IMR-90 (cell line): ENCODE measurements around the gene PF4V1. TPM values are rescaled to one million over a fixed set of nuclear protein-coding genes. Genes with fewer than 3 reads are reported as not detected.

ENCODE experiments used
- ATAC-seq: fragments of 200-7000 bp; cut with Tn5 transposase; 2 replicates; pipeline ENCODE4 v1.9.1; 2020; ENCODE audit warnings: low read depth, mild to moderate bottlenecking, moderate library complexity
- BruUV-seq: library from RNA; stranded (reverse); fragments of 400-500 nt; replicated peaks from 2 replicates; lab custom pipeline; 2021; lab: Mats Ljungman, UMichigan
- CTCF ChIA-PET: fragments of 300-600 bp; formaldehyde crosslinking; extraction: SDS; loops from one replicate; lab custom pipeline; 2021; ENCODE audit warnings: antibody characterized with exemption; lab: Yijun Ruan, JAX
- POLR2A ChIA-PET: fragments of 300-600 bp; sonication (Branson Sonifier 250); formaldehyde crosslinking; loops from one replicate; lab custom pipeline; 2022; ENCODE audit warnings: antibody characterized with exemption; ENCODE audit not compliant: unreplicated experiment; lab: Charles Lee
- DNase-seq: peaks from one replicate; pipeline ENCODE4 v3.0.0; 2013
- H2AFZ ChIP-seq: replicated peaks from 2 replicates; pipeline ENCODE3; 2013; ENCODE audit warnings: low read length, mild to moderate bottlenecking; ENCODE audit not compliant: poor library complexity
- H2AK5ac ChIP-seq: 2 replicates; pipeline ENCODE4 v1.6.1; 2013; ENCODE audit warnings: low read depth, low read length, inconsistent platforms
- H2AK9ac ChIP-seq: replicated peaks from 2 replicates; pipeline ENCODE3; 2013; ENCODE audit warnings: mild to moderate bottlenecking, low read depth, low read length, moderate library complexity; ENCODE audit not compliant: poor library complexity
- H2BK120ac ChIP-seq: 2 replicates; pipeline ENCODE4 v1.6.1; 2013; ENCODE audit warnings: low read depth, low read length, inconsistent platforms
- H2BK15ac ChIP-seq: 3 replicates; pipeline ENCODE4 v1.6.1; 2013; ENCODE audit warnings: low read depth, low read length, inconsistent platforms
- H2BK20ac ChIP-seq: 2 replicates; pipeline ENCODE4 v1.6.1; 2013; ENCODE audit warnings: low read depth, mild to moderate bottlenecking, inconsistent platforms, low read length, moderate library complexity
- H2BK5ac ChIP-seq: 2 replicates; pipeline ENCODE4 v1.6.1; 2013; ENCODE audit warnings: mild to moderate bottlenecking, low read depth, low read length, inconsistent platforms; ENCODE audit not compliant: poor library complexity, severe bottlenecking
- H3K14ac ChIP-seq: replicated peaks from 2 replicates; pipeline ENCODE4 v1.6.1; 2013; ENCODE audit warnings: low read depth, low read length, inconsistent platforms
- H3K18ac ChIP-seq: 2 replicates; pipeline ENCODE4 v1.6.1; 2013; ENCODE audit warnings: low read depth, low read length, control low read depth
- H3K23ac ChIP-seq: 2 replicates; pipeline ENCODE4 v1.6.1; 2013; ENCODE audit warnings: low read depth, low read length, inconsistent platforms
- H3K27ac ChIP-seq: 2 replicates; pipeline ENCODE4 v1.5.1; 2013; ENCODE audit warnings: mild to moderate bottlenecking, control low read depth, low read length; ENCODE audit not compliant: insufficient read depth
- H3K27me3 ChIP-seq: 2 replicates; pipeline ENCODE4 v1.6.1; 2013; ENCODE audit warnings: low read length; ENCODE audit not compliant: control insufficient read depth, insufficient read depth
- H3K36me3 ChIP-seq: 2 replicates; pipeline ENCODE4 v1.6.1; 2013; ENCODE audit warnings: low read length, mixed read lengths; ENCODE audit not compliant: control insufficient read depth, insufficient read depth
- H3K4ac ChIP-seq: 2 replicates; pipeline ENCODE4 v1.6.1; 2013; ENCODE audit warnings: low read depth, low read length, inconsistent platforms
- H3K4me1 ChIP-seq: 2 replicates; pipeline ENCODE4 v1.6.1; 2013; ENCODE audit warnings: low read length, mixed read lengths; ENCODE audit not compliant: control insufficient read depth, insufficient read depth
- H3K4me2 ChIP-seq: 2 replicates; pipeline ENCODE4 v1.6.1; 2013; ENCODE audit warnings: low read depth, mild to moderate bottlenecking, control low read depth, low read length, moderate library complexity
- H3K4me3 ChIP-seq: 2 replicates; pipeline ENCODE4 v1.5.1; 2013; ENCODE audit warnings: low read depth, mild to moderate bottlenecking, control low read depth, low read length, moderate library complexity; ENCODE audit not compliant: insufficient read depth
- H3K56ac ChIP-seq: 2 replicates; pipeline ENCODE4 v1.6.1; 2013; ENCODE audit warnings: low read length, inconsistent platforms; ENCODE audit not compliant: insufficient read depth; ENCODE audit errors: extremely low read depth
- H3K79me1 ChIP-seq, 2 experiments: 2 replicates each; pipeline ENCODE4 v1.6.1; 2013; ENCODE audit warnings: low read length in 2 of 2, inconsistent platforms in 1 of 2, low read depth in 1 of 2
- H3K9ac ChIP-seq: 2 replicates; pipeline ENCODE4 v1.6.1; 2013; ENCODE audit warnings: low read depth, low read length, control low read depth
- H3K9me1 ChIP-seq: 2 replicates; pipeline ENCODE4 v1.6.1; 2013; ENCODE audit warnings: low read length, inconsistent platforms; ENCODE audit not compliant: insufficient read depth
- H3K9me3 ChIP-seq: 2 replicates; pipeline ENCODE4 v1.6.1; 2013; ENCODE audit warnings: low read length; ENCODE audit not compliant: control insufficient read depth, insufficient read depth
- H4K20me1 ChIP-seq: 2 replicates; pipeline ENCODE4 v1.6.1; 2013; ENCODE audit warnings: low read length, inconsistent platforms; ENCODE audit not compliant: insufficient read depth
- H4K5ac ChIP-seq: 2 replicates; pipeline ENCODE4 v1.6.1; 2013; ENCODE audit warnings: mild to moderate bottlenecking, low read depth, low read length, control low read depth
- H4K8ac ChIP-seq, 2 experiments: 2 replicates each; pipeline ENCODE4 v1.6.1; 2013; ENCODE audit warnings: low read depth in 2 of 2, low read length in 2 of 2, control low read depth in 1 of 2, inconsistent platforms in 1 of 2
- H4K91ac ChIP-seq: 2 replicates; pipeline ENCODE4 v1.6.1; 2013; ENCODE audit warnings: low read depth, low read length, inconsistent platforms; ENCODE audit not compliant: insufficient read depth
- BHLHE40 ChIP-seq: fragments of 150-350 bp; IDR thresholded peaks from 2 replicates; pipeline ENCODE4 v1.6.1; 2016; ENCODE audit warnings: mild to moderate bottlenecking, low read depth, low read length
- CEBPB ChIP-seq: IDR thresholded peaks from 2 replicates; pipeline ENCODE4 v1.6.1; 2012; ENCODE audit warnings: low read depth, low read length, improper control_type of control experiment
- CHD1 ChIP-seq: IDR thresholded peaks from 2 replicates; pipeline ENCODE4 v1.6.1; 2012; ENCODE audit warnings: low read depth, low read length, improper control_type of control experiment
- FOS ChIP-seq: fragments of 150-350 bp; IDR thresholded peaks from 2 replicates; pipeline ENCODE4 v1.6.1; 2016; ENCODE audit warnings: low read depth, low read length
- MAFK ChIP-seq: IDR thresholded peaks from 2 replicates; pipeline ENCODE4 v1.6.1; 2012; ENCODE audit warnings: low read depth, low read length, improper control_type of control experiment
- MAZ ChIP-seq: IDR thresholded peaks from 2 replicates; pipeline ENCODE4 v1.6.1; 2012; ENCODE audit warnings: low read depth, mild to moderate bottlenecking, low read length, improper control_type of control experiment, moderate library complexity, borderline replicate concordance
- MXI1 ChIP-seq: IDR thresholded peaks from 2 replicates; pipeline ENCODE4 v1.6.1; 2012; ENCODE audit warnings: low read depth, mild to moderate bottlenecking, low read length, moderate library complexity, borderline replicate concordance
- NFE2L2 ChIP-seq: fragments of 150-350 bp; IDR thresholded peaks from 2 replicates; pipeline ENCODE4 v1.6.1; 2016; ENCODE audit warnings: low read depth, mild to moderate bottlenecking, low read length
- POLR2A ChIP-seq: IDR thresholded peaks from 2 replicates; pipeline ENCODE4 v1.6.1; 2012; ENCODE audit warnings: mild to moderate bottlenecking, low read depth, low read length
- RAD21 ChIP-seq: IDR thresholded peaks from 2 replicates; pipeline ENCODE4 v1.6.1; 2012; ENCODE audit warnings: low read length, improper control_type of control experiment
- RCOR1 ChIP-seq: IDR thresholded peaks from 2 replicates; pipeline ENCODE4 v1.6.1; 2012; ENCODE audit warnings: mild to moderate bottlenecking, low read length, improper control_type of control experiment; ENCODE audit not compliant: insufficient replicate concordance
- RFX5 ChIP-seq: IDR thresholded peaks from 2 replicates; pipeline ENCODE4 v1.8.0; 2012; ENCODE audit warnings: low read depth, mild to moderate bottlenecking, low read length, moderate library complexity
- SMC3 ChIP-seq: fragments of 150-350 bp; IDR thresholded peaks from 2 replicates; pipeline ENCODE4 v1.6.1; 2016; ENCODE audit warnings: low read depth, mild to moderate bottlenecking, antibody characterized with exemption, low read length, moderate library complexity
- USF2 ChIP-seq: fragments of 150-350 bp; IDR thresholded peaks from 2 replicates; pipeline ENCODE4 v1.6.1; 2017; ENCODE audit warnings: mild to moderate bottlenecking, antibody characterized with exemption, low read length, low read depth
- WGBS, 2 experiments: methylation state at CpG; one replicate each; pipeline versions ENCODE4 v1.1.5 to v1.1.7; 2013; ENCODE audit warnings: missing lambda C conversion rate in 2 of 2; ENCODE audit not compliant: insufficient read length in 1 of 2; ENCODE audit errors: extremely low coverage in 2 of 2; 5-methylcytosine and 5-hydroxymethylcytosine counted together
- dilution Hi-C: fragments of 300-500 bp; cut with HindIII; formaldehyde crosslinking; loops from one replicate; pipeline ENCODE4 v1.14.3; 2018; ENCODE audit warnings: low sequenced_read_pairs; ENCODE audit not compliant: unreplicated experiment
- in situ Hi-C: fragments of 300-500 bp; cut with MboI; formaldehyde crosslinking; loops from 3 replicates; pipeline ENCODE4 v1.14.3; 2019; ENCODE audit warnings: low sequenced_read_pairs, inconsistent platforms, mixed read lengths
- intact Hi-C: fragments of 100-400 bp; cut with micrococcal nuclease; formaldehyde crosslinking; loops from 2 replicates; pipeline ENCODE4 v1.10.0; 2022
- polyA plus RNA-seq, 3 experiments: library from polyadenylated mRNA; depleted of rRNA; stranded (reverse); fragments of >200 nt; gene quantifications; 2 replicates each; pipeline ENCODE4 v1.2.3, GENCODE V29; 2012; ENCODE audit warnings: low replicate concordance in 1 of 3
- total RNA-seq: library from RNA; depleted of rRNA; stranded (reverse); fragments of >200 nt; gene quantifications from 2 replicates; pipeline ENCODE4 v1.2.3, GENCODE V29; 2012
- TF ChIP-seq, protein P1 (sequence below): fragments of 150-350 bp; IDR thresholded peaks from 2 replicates; pipeline ENCODE4 v1.6.1; 2016; ENCODE audit warnings: low read depth, mild to moderate bottlenecking, low read length, moderate library complexity, borderline replicate concordance
- TF ChIP-seq, protein P2 (sequence below): conservative IDR thresholded peaks from 2 replicates; pipeline ENCODE4 v1.5.1; 2012; ENCODE audit warnings: mild to moderate bottlenecking, low read depth, low read length, improper control_type of control experiment

The PF4V1 gene
- total and polyA plus RNA-seq, 2 of the 4 experiments (the other 2 are of a cell fraction), result not detected

GRCh38 chr4:73817341-73817740, 35.8 kb upstream of the PF4V1 start:
- ATAC-seq (no peak), DNase-seq (no peak)
- no peak overlapping the region for H2BK5ac ChIP-seq
- no CpG with 5 or more reads among the region's 1 CpG for WGBS, 2 experiments
- no peak overlapping the region for H2BK120ac ChIP-seq
- H3K14ac ChIP-seq, result no peak overlapping the region
- H3K9me1 ChIP-seq, result no peaks in the 10 kb centered on the region
- POLR2A ChIA-PET, result no interaction called here
- intact Hi-C loops (loop anchor here (5.0 kb wide), 1 partner anchor 40 kb away; no protein-coding TSS in a partner anchor), dilution Hi-C loops (no loop called here), in situ Hi-C loops (no loop called here)
- H3K18ac ChIP-seq, result no peak overlapping the region
- H2BK20ac ChIP-seq, result no peak overlapping the region; the same call in 1 of the 2 replicates
- H3K56ac ChIP-seq, result no peak overlapping the region
- CTCF ChIA-PET, result no interaction called here
- H3K27me3 ChIP-seq, result no peaks in the 10 kb centered on the region; the same call in 1 of the 2 replicates
- H2AK9ac ChIP-seq, result no peak overlapping the region
- no peaks in the 10 kb centered on the region for H3K9me3 ChIP-seq
- no peak overlapping the region for H4K8ac ChIP-seq
- no peak overlapping the region for H3K4me2 ChIP-seq
- H2AK5ac ChIP-seq, result no peak overlapping the region; the same call in 1 of the 2 replicates
- no peak overlapping the region for H3K4ac ChIP-seq
- H3K9ac ChIP-seq, result no peak overlapping the region
- no peak overlapping the region for H3K23ac ChIP-seq
- H3K36me3 ChIP-seq, result no peaks in the 10 kb centered on the region
- no peak overlapping the region for H2AFZ ChIP-seq
- H3K79me1 ChIP-seq, result no peaks in the 10 kb centered on the region
- H3K27ac ChIP-seq, result no peak overlapping the region
- no peak overlapping the region for H4K5ac ChIP-seq
- H4K91ac ChIP-seq, result no peak overlapping the region
- no peak overlapping the region for H2BK15ac ChIP-seq
- no peaks in the 10 kb centered on the region for H4K20me1 ChIP-seq
- 0 out of 2 replicates have a peak, but pooled peaks cover 1% of the 10 kb centered on the region for H3K4me1 ChIP-seq
- TF ChIP-seq NFE2L2 (no peak), FOS (no peak), MAZ (no peak), CHD1 (no peak), CEBPB (no peak), RCOR1 (no peak), USF2 (no peak), RAD21 (no peak), SMC3 (no peak), MAFK (no peak), RFX5 (no peak), BHLHE40 (no peak), MXI1 (no peak), POLR2A (no peak)
- TF ChIP-seq, protein P1, sequence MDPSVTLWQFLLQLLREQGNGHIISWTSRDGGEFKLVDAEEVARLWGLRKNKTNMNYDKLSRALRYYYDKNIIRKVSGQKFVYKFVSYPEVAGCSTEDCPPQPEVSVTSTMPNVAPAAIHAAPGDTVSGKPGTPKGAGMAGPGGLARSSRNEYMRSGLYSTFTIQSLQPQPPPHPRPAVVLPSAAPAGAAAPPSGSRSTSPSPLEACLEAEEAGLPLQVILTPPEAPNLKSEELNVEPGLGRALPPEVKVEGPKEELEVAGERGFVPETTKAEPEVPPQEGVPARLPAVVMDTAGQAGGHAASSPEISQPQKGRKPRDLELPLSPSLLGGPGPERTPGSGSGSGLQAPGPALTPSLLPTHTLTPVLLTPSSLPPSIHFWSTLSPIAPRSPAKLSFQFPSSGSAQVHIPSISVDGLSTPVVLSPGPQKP, result no peak
- TF ChIP-seq, protein P2, sequence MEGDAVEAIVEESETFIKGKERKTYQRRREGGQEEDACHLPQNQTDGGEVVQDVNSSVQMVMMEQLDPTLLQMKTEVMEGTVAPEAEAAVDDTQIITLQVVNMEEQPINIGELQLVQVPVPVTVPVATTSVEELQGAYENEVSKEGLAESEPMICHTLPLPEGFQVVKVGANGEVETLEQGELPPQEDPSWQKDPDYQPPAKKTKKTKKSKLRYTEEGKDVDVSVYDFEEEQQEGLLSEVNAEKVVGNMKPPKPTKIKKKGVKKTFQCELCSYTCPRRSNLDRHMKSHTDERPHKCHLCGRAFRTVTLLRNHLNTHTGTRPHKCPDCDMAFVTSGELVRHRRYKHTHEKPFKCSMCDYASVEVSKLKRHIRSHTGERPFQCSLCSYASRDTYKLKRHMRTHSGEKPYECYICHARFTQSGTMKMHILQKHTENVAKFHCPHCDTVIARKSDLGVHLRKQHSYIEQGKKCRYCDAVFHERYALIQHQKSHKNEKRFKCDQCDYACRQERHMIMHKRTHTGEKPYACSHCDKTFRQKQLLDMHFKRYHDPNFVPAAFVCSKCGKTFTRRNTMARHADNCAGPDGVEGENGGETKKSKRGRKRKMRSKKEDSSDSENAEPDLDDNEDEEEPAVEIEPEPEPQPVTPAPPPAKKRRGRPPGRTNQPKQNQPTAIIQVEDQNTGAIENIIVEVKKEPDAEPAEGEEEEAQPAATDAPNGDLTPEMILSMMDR, result no peak
- H3K4me3 ChIP-seq, result no peak overlapping the region
- no TSS peak for BruUV-seq
